CD4-positive, alpha-beta T cell treated with Interleukin-4 for 1 hour (primary cell): ENCODE data around the gene SMIM33.
"Not testable (repeated sequence)": the region's sequence is repeated elsewhere in the genome, so short reads cannot be mapped to it uniquely, and the experiment has no call there.

Source experiments
- DNase-seq, 2 donors: peaks; one replicate each; pipeline ENCODE4 v3.0.0-alpha.2; 2020 to 2022

The SMIM33 gene

DNA sequence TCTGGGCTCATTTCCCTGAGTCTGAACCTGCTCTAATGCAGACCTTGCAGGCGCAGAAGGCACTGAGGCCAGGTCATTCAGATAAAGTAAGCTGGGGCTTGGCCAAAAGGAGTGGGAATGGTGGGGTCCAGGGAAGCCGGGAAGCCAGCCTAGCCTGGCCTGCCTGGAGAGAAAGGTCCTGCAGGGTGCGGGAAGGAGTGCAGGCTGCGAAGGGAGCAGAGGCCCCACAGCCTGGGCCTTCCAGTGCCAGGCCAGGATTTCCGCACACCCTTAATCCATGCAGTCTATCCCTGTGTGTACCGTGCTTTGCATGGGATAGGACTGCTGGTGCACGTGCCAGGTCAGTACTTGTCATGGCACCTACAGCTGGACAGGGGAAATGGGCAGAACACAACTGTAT is 15.4 kb downstream of the SMIM33 start:
- DNase-seq, result no peak

- DNase-seq, result peak in 1 of 2 donors; percentile 31
Observed at GRCh38 chr5:139488260-139488659, 17.5 kb downstream of the SMIM33 start.

GRCh38 chr5:139492700-139493192 is 21.9 kb downstream of the SMIM33 start:
- no peak for DNase-seq

DNA sequence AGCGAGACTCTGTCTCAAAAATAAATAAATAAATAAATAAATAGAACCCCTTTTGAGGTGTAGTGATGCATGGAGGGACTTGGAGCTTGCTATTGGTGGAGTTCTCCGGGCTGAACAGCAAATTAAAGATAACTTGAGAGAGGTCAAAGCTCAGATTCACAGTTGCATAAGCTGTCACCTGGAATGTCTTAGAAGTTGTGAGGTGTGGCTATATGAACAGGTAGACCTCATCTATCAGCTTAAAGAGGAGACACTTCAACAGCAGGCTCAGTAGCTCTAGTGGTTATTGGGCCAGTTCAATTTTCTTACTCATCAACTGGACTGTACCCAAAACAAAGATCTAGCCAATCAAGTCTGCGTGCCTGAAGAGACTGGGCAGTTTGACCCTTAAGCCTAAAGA is 23.5 kb downstream of the SMIM33 start:
- DNase-seq, result no peak

GRCh38 chr5:139494832-139495231 is 24.0 kb downstream of the SMIM33 start:
- no peak for DNase-seq

DNA sequence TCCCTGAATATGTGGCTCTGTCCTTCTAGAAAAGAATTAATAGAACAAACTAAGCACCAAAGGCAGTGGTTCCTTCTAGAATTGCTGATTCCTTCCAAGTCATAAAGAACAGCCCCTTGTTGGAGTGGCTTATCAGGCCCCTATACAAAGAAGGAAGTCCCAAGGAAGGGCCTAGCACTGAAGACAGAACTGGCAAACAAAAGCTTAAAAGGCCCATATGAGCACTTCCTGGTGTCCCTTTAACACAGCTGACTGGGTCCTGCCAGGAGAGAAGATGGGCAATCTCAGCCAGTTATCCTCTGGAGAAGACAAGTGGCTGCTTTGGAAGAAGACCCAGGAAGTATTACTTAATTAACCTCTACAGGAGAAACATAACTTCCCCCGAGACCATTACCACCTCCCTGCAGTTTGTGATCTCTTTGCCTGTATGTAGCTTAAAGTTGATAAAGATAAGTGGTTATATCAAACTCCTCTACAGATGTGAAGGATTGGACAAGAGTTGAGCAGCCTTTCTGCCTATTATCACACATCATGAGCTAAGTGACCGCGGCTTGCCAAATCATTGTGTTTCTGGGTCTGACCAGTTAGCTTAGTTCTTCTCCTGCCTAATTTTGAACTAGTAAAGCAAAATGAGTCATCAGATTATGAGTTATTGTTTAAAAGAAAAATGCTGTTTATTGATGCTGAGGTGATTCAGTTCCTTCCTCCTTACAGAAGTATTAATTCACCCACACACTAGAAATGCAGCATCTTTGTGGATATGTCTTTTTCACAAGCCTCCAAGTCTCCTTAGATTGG is 25.0 kb downstream of the SMIM33 start:
- no peak for DNase-seq

DNA sequence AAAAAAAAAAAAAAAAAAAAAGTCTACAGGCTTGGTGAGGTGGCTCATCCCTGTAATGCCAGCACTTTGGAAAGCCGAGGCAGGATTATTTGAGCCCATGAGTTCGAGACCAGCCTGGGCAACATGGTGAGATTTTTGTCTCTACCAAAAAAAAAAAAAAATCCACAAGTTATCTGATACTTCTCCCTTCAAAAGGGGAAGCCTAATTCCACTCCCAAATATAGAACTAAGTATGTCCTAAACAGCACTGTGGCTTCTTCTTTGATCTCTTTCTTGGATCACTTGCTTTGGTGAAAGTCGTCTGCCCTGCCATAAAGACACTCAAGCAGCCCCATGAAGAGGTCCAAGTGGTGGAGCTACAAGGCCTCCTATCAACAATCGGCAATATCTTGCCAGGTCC is 30.6 kb downstream of the SMIM33 start:
- no peak for DNase-seq

- DNase-seq, result not testable (repeated sequence)
Observed at GRCh38 chr5:139503036-139503817, 32.4 kb downstream of the SMIM33 start.

DNA sequence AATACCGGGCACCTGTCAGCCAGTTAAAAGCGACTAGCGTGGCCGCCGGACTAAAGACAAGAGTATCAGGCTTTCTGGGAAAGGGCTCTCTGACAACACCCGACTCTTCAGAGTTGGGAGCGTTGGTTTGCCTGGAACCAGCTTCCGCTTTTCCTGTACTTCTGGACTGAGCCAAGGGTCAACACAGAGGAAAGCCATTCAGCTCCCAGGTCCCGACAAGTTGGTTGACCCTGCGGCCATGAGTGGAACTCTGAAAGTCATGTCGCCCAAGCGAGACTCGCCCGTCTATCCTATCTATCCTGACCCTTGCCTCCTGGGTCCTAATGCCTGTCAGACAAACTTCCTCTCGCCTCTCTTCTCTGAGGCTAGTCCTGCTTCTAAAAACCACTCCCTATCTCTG is 33.1 kb downstream of the SMIM33 start:
- not testable (repeated sequence) for DNase-seq

DNA sequence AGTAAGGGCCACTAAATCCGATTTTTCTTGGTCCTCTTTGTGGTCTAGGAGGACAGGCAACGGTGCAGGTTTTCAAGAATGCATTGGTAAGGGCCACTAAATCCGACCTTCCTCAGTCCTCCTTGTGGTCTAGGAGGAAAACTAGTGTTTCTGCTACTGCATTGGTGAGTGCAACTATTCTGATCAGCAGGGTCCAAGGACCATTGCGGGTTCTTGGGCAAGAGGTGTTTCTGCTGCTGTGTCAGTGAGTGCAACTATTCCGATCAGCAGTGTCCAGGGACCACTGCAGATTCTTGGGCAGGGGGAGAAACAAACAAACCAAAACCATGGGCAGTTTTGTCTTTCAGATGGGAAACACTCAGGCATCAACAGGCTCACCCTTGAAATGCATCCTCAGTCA is 33.9 kb downstream of the SMIM33 start:
- not testable (repeated sequence) for DNase-seq

DNA sequence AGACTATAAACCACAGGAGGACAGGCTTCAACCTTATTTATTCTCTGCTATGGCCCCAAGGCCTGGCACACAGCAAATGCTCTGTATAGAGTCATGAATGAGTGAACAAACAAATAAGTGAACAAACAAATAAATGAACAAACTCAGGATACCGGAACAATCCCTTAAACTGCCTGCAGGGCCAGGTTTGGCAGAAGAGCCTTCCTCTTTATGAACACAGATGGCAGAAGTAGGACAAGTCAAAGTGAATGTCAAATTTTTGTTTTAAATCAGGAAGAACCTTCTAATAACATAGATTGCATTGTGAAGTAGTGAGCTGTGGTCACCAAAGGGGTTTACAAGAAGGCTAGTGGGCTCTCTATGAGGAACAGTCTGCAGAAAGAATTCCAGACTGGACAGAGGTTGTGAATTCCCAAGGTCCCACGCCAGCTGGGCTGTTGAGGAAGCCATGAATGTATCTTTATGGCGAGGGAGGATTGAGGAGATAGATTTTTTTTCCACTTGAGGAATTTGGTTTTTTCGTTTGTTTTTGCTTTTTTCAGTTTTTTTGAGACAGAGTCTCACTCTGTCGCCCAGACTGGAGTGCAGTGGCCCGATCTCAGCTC is 42.1 kb downstream of the SMIM33 start:
- DNase-seq, result no peak

DNA sequence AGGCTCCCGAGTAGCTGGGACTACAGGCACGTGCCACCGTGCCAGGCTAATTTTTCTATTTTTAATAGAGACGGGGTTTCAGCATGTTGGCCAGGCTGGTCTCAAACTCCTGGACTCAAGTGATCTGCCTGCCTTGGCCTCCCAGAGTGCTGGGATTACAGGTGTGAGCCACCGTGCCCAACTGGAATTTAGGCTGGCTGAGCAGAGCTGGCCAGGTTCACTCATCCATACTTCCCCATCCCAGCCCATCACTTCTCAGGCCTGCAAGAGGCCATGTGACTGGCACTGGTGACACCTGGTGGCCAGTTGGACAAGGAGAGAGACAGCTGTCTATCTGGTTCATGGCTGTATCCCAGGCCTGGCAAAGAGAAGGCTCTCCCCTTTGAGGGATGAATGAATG is 42.6 kb downstream of the SMIM33 start:
- DNase-seq, result peak; percentile 83 to 84

- DNase-seq, result no peak
Observed at GRCh38 chr5:139513852-139514485, 43.2 kb downstream of the SMIM33 start.

DNA sequence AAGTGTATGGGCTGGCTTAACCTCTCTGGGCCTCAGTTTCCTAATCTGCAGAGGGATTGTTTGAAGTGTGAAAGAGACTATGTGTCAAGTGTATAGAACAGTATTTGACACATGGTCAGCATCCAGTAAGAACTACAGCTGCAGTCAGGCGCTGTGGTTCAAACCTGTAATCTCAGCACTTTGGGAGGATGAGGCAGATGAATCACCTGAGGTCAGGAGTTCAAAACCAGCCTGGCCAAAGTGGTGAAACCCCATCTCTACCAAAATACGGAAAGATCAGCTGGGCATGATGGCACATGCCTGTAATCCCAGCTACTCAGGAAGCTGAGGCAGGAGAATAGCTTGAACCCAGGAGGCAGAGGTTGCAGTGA is 43.7 kb downstream of the SMIM33 start:
- no peak for DNase-seq

DNA sequence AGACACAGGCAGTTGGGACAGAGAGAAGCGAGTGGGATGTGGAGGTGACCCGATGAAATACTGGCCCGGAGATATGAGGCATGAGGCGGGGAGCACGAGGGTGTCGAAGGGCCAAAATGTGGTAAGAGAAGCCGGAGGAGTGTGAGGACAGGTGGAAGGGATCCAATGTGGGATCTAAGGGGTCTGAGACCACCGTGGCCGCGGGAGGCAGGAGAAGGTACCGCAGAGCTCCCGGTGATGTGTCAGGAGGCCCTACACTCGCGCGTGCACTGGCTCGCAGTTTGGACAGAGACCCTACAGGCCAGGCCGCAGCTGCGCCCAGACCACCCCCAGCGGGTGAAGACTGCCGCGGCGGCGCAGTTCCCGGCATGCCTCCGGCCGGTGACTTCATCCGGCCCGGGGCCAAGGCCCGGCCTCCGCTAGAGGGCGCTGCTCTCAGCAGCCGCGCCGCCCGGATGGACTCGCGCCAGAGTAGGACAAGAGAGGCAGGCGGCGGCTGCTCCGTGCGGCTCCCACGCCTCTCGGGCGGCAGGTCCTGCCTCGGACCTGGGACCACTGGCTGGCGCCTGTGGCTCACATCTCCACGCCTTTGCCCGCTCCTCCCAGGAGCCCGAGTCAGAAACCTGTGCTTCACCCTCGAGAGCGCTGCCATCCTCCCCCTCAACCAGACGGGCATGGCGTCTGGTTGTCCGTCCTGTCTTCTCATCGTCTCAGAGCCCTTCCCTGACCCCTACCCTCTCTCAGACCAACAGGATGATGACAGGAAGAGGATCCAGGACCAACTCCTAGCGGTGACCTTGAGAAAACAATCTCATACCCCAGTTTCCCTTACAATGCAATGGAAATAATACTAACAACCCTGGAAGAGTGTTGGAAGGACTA is 47.1 kb downstream of the SMIM33 start:
- peak; percentile 88 to 90 for DNase-seq
